Osteoblast (primary cell): Measurements from ENCODE around the gene XCL2. TPM values are rescaled to one million over a fixed set of nuclear protein-coding genes. Genes with fewer than 3 reads are reported as not detected.
"Not testable (repeated sequence)": the region's sequence is repeated elsewhere in the genome, so short reads cannot be mapped to it uniquely, and the experiment has no call there.

ENCODE experiments used
- DNase-seq: peaks from one replicate; pipeline ENCODE4 v3.0.0; 2011; ENCODE audit warnings: low spot score, mixed read lengths; ENCODE audit not compliant: insufficient read length; ENCODE audit errors: missing footprints
- H2AFZ ChIP-seq: 2 replicates; pipeline ENCODE4 v1.6.0; 2011; ENCODE audit warnings: mild to moderate bottlenecking, low read length
- H3K27ac ChIP-seq: 2 replicates; pipeline ENCODE4 v1.5.1; 2011; ENCODE audit warnings: mild to moderate bottlenecking, low read depth, low read length, moderate library complexity
- H3K27me3 ChIP-seq: 2 replicates; pipeline ENCODE4 v1.6.0; 2012; ENCODE audit warnings: mild to moderate bottlenecking, control low read depth, inconsistent platforms, low read length, moderate library complexity; ENCODE audit not compliant: insufficient read depth
- H3K36me3 ChIP-seq: 2 replicates; pipeline ENCODE4 v1.5.1; 2011; ENCODE audit warnings: mild to moderate bottlenecking, low read length, control low read depth, moderate library complexity; ENCODE audit not compliant: insufficient read depth
- H3K4me1 ChIP-seq: 2 replicates; pipeline ENCODE4 v1.5.1; 2011; ENCODE audit warnings: mild to moderate bottlenecking, low read length, control low read depth, moderate library complexity; ENCODE audit not compliant: insufficient read depth
- H3K4me2 ChIP-seq: 2 replicates; pipeline ENCODE4 v1.6.0; 2011; ENCODE audit warnings: mild to moderate bottlenecking, low read length; ENCODE audit not compliant: insufficient read depth
- H3K4me3 ChIP-seq: fragments of 200-600 bp; sonication (generic); 3 replicates; pipeline ENCODE4 v1.5.1; 2012; ENCODE audit warnings: mild to moderate bottlenecking, low read length, inconsistent platforms; ENCODE audit not compliant: insufficient read depth
- H3K79me2 ChIP-seq: 2 replicates; pipeline ENCODE4 v1.6.0; 2012; ENCODE audit warnings: mild to moderate bottlenecking, low read length, control low read depth, inconsistent platforms; ENCODE audit not compliant: insufficient read depth
- H3K9me3 ChIP-seq: 2 replicates; pipeline ENCODE4 v1.5.1; 2011; ENCODE audit warnings: low read depth, low read length, control low read depth
- H4K20me1 ChIP-seq: 2 replicates; pipeline ENCODE4 v1.6.0; 2012; ENCODE audit warnings: mild to moderate bottlenecking, low read length, control low read depth; ENCODE audit not compliant: insufficient read depth
- total RNA-seq: library from RNA; depleted of rRNA; stranded (reverse); fragments of >200 nt; gene quantifications from 2 replicates; pipeline ENCODE4 v1.2.3, GENCODE V29; 2012
- TF ChIP-seq, protein P1 (sequence below): IDR thresholded peaks from 2 replicates; pipeline ENCODE4 v1.5.1; 2011; ENCODE audit warnings: mild to moderate bottlenecking, low read depth, low read length, moderate library complexity; ENCODE audit errors: extremely low read depth

XCL2 gene
- total RNA-seq, 1 donor = not detected

DNA sequence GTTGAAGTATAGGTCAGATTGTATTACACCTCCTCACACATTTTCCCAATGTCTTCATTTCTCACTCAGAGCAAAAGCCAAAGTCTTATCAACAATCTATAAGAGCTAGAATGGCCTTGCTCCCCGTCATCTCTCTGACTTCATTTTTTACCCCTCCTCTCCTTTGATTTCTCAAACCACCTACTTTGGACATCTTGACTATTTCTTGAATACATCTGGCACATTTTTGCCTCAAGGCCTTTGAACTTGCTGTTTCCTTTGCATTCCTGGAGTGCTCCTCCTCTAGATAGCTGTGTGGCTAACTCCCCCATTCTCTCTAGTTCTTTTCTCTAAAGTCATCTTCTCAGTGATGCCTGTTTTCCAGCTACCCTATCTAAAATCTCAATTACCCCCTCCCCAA, 7.2 kb upstream of the XCL2 start:
- no peak overlapping the region for H3K27ac ChIP-seq
- no peaks in the 10 kb centered on the region for H3K79me2 ChIP-seq
- H3K4me3 ChIP-seq = no peak overlapping the region
- H3K9me3 ChIP-seq = no peaks in the 10 kb centered on the region
- DNase-seq = no peak
- H3K36me3 ChIP-seq = no peaks in the 10 kb centered on the region
- no peaks in the 10 kb centered on the region for H4K20me1 ChIP-seq
- no peak overlapping the region for H2AFZ ChIP-seq
- H3K4me1 ChIP-seq = no peaks in the 10 kb centered on the region
- H3K4me2 ChIP-seq = no peak overlapping the region
- TF ChIP-seq, protein P1, sequence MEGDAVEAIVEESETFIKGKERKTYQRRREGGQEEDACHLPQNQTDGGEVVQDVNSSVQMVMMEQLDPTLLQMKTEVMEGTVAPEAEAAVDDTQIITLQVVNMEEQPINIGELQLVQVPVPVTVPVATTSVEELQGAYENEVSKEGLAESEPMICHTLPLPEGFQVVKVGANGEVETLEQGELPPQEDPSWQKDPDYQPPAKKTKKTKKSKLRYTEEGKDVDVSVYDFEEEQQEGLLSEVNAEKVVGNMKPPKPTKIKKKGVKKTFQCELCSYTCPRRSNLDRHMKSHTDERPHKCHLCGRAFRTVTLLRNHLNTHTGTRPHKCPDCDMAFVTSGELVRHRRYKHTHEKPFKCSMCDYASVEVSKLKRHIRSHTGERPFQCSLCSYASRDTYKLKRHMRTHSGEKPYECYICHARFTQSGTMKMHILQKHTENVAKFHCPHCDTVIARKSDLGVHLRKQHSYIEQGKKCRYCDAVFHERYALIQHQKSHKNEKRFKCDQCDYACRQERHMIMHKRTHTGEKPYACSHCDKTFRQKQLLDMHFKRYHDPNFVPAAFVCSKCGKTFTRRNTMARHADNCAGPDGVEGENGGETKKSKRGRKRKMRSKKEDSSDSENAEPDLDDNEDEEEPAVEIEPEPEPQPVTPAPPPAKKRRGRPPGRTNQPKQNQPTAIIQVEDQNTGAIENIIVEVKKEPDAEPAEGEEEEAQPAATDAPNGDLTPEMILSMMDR = no peak
- no peaks in the 10 kb centered on the region for H3K27me3 ChIP-seq

DNA sequence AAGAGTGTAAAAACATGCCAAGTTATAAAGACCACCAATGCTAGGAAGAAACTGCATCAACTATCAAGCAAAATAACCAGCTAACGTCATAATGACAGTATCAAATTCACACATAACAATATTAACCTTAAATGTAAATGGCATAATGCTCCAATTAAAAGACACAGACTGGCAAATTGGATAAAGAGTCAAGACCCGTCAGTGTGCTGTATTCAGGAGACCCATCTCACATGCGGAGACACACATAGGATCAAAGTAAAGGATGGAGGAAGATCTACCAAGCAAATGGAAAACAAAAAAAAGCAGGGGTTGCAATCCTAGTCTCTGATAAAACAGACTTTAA, 2.7 kb upstream of the XCL2 start:
- not testable (repeated sequence) for H3K4me3 ChIP-seq, H3K9me3 ChIP-seq, H3K36me3 ChIP-seq, H3K4me2 ChIP-seq, H3K27ac ChIP-seq, H4K20me1 ChIP-seq, H3K79me2 ChIP-seq, H3K4me1 ChIP-seq, DNase-seq, H2AFZ ChIP-seq, H3K27me3 ChIP-seq

DNA sequence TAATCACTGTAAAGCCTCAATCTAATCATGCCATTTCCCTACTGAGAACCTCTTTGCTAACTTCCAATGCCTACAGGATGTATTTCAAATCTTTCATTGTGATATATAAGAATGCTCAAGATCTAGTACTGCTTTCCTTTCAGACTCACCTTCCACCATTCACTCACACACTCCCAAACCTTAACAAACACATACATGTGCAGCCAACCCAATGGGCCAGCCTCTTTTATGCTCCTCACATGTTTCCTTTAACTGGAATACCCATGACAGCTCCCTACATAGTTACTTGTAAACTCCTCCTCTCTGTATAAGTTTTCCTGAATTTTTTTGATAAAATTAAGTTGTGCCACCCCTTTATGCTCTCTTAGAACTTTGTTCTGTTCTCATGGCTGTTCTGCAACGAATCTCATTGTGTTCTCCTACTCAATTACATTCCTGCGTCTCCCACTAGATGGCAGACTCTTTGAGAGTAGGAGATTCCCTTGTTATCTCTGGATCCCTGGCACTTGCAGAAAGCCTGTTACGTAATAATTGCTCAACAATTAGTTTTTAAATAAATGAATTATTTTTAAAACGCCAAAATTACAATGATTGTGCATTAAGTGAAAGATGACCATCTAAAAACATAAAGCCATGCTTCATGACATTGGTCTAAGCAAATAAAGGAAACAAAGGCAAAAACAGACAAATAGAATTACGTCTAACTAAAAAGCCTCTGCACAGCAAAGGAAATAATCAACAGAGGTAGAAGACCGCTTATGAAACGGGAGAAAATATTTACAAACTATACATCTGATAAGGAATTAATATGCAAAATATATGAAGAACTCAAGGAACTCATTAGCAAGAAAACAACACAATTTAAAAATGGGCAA, 2.1 kb upstream of the XCL2 start:
- not testable (repeated sequence) for H2AFZ ChIP-seq, H3K27me3 ChIP-seq, H3K79me2 ChIP-seq, DNase-seq, H3K4me3 ChIP-seq, H3K9me3 ChIP-seq, H4K20me1 ChIP-seq, H3K4me1 ChIP-seq, H3K36me3 ChIP-seq, H3K4me2 ChIP-seq, H3K27ac ChIP-seq
- TF ChIP-seq, protein P1 = peak; percentile 44

DNA sequence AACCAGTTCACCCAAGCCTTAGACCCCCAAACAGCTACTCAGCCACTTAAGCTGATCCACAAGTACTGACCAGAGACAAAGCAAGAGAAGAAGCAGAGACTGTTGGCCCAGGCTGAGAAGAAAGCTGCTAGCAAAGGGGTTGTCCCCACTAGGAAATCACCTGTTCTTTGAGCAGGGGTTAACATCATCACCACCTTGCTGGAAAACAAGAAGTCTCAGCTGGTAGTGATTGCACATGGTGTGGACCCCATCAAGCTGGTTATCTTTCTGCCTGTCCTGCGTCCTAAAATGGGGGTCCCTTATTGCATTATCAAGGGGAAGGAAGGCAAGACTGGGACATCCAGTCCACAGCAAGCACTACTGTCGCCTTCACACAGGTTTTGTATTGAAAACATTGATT, 819 bp downstream of the XCL2 start:
- H2AFZ ChIP-seq, H3K4me1 ChIP-seq, H4K20me1 ChIP-seq, H3K36me3 ChIP-seq, H3K9me3 ChIP-seq, H3K79me2 ChIP-seq, H3K4me3 ChIP-seq, H3K27ac ChIP-seq, DNase-seq, H3K27me3 ChIP-seq, H3K4me2 ChIP-seq: not testable (repeated sequence)

DNA sequence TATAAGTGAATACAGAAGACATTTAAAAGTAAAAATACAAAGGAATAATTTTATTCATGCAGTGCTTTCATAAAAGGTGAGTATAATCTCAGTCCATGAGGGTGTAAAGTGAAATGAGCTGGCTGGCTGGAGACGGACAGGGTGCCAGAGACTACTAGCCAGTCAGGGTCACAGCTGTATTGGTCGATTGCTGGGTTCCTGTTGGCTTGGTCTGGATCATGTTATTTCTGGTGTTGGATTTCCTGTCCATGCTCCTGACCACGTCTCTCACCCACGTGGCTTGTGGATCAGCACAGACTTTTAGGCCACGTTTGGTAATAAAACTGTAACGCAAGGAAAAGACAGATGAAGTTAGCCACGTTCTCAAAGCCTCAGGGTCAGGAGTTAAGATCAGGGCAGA, 3.0 kb downstream of the XCL2 start:
- not testable (repeated sequence) for DNase-seq, H3K4me3 ChIP-seq, H3K27me3 ChIP-seq, H3K4me2 ChIP-seq, H3K36me3 ChIP-seq, H3K27ac ChIP-seq, H3K9me3 ChIP-seq, H2AFZ ChIP-seq, H4K20me1 ChIP-seq, H3K4me1 ChIP-seq, H3K79me2 ChIP-seq
